ENCODE data around the gene SERINC5.

Gene SERINC5

GRCh38 chr5:80083101-80083890 is 172.6 kb downstream of the SERINC5 start:
- DNase-seq: no peak

DNA sequence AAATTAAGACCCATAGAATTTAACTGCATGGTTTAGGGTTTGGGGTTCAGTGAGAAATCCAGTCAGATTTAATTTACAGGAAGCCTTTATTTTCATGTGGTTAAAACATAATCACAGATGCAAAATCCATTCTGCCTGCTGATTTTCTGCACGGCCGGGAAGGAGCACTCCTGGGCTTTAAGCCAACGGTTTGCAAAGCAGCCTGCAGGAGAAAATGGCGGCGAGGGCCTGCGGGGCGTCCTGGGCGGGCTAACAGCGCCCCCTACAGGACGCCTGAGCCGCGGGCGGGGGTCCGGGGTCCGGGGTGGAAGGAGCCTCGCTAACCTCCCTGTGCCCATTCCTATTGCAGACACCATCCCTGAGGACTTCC is 173.1 kb downstream of the SERINC5 start:
- DNase-seq: peak; percentile 40

DNA sequence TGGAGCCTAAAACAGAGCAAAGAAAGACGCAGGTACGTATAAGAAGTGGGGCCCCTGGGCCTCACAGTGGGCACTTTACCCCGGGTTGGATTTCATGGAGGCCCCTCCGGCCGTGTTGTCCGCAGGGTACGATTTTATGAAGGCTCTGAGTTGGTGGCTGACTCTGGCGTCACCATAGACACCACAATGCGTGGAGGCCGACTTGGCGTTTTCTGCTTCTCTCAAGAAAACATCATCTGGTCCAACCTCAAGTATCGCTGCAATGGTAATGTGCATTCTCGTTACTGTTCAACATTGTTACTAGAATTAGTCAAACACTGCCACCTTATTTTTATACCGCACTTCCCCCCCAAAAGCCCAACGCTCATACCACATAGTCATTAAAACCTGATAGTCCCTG is 173.6 kb downstream of the SERINC5 start:
- no peak for DNase-seq

GRCh38 chr5:80078921-80079320 is 176.9 kb downstream of the SERINC5 start:
- no peak for DNase-seq

GRCh38 chr5:80077051-80077714 is 178.7 kb downstream of the SERINC5 start:
- DNase-seq: no peak

DNA sequence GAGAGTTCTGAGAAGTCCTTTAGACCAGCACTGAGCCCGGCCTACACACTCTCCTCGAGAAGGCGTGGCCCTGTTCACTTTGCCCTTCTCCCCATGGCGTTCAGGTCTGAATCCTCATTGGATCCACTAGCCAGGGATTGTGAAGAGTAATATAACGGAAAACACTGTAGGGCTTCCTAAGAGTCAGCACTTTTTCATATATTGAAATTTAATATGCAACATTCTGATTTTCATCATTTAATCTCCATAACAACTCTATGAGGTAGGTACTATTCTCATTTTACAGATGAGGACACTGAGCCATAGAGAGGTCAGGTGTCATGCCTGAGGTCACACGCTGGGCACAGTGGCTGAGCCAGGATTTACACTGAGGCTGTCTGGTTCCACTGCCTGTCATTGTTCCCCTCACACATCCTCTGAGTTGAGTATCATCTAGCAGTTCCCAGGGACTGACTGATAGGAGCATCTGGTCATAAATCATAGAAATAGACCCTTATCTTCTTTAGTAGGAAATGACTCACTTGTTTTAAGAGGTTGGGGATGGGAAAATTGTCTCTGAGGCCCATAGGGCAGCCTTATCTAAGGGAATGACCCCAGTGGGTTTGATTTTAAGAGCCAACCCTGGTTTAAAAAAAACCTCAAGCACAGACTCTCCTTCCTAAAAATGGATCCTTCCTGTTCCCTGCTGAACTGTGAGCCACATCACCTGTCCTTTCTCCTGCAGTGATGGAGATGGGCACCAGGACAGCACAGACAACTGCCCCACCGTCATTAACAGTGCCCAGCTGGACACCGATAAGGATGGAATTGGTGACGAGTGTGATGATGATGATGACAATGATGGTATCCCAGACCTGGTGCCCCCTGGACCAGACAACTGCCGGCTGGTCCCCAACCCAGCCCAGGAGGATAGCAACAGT is 179.5 kb downstream of the SERINC5 start:
- DNase-seq: no peak

- no peak for DNase-seq
Observed at GRCh38 chr5:80072103-80073073, 183.5 kb downstream of the SERINC5 start.

DNA sequence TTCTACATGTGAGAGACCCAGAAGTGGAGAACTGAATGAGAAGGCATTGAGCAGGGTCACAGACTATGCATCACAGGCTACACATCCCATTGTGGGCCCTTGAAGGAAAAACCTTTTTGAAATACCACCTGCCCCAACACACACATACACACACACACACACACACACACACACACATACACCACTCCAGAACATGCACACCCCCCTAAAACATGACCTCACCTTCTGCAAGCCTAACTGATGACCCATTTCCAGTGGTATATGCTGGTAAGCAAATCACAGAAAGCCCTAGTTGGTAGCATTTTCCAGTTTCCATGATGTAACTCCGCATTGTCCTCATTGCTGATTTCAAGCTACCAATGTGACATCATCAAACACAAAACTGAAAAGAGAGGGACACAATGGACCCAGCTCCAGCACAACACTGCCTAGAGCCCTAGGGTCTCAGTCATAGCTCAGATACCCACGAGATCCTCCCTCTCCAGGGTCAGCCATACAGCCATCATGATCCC is 184.3 kb downstream of the SERINC5 start:
- no peak for DNase-seq

DNA sequence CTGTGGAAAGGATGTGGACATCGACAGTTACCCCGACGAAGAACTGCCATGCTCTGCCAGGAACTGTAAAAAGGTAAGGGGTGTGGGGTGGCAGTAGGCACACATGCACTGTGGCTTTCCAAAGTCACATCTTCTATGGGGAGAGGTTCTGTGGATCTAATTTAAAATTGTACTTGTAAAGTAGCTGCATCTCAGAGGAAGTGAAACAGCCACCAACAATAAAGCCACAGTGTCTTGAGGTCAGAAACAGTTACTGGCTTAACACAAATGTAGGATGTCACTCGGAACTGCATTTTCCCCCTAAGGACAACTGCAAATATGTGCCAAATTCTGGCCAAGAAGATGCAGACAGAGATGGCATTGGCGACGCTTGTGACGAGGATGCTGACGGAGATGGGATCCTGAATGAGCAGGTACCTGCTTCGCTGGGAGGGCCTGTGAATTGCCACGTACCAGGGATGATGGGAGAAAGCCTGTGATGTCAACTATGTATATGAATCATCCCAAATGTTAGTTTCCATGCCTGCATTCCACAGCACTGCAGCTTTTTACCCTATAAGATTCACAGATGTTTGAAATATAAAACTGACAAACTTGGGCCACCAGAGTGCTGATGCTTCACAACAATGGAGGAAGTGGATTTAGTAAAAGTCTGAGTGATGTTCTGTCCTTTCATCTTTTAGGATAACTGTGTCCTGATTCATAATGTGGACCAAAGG is 185.4 kb downstream of the SERINC5 start:
- DNase-seq: no peak

DNA sequence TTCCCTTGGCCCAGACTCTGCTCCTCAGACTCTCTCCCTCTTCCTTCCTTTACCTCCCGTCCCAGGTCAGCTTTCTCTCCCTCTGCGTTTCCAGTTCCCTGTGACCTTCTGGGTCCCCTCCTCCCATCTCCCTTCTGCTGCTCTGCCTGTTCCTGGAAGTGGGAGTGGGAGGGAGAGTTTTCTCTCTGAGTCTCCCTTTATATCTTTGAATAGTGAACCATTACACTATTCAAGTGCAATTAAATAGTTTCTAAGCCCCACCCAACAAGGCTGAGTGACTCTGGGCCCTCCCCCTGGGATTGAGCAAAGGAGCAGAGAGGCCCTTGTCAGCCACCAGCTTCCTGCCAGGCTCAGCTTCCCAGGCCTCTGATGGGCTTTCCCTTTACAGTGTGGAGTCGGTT is 185.9 kb downstream of the SERINC5 start:
- no peak for DNase-seq

GRCh38 chr5:80069251-80069800 is 186.5 kb downstream of the SERINC5 start:
- no peak for DNase-seq

DNA sequence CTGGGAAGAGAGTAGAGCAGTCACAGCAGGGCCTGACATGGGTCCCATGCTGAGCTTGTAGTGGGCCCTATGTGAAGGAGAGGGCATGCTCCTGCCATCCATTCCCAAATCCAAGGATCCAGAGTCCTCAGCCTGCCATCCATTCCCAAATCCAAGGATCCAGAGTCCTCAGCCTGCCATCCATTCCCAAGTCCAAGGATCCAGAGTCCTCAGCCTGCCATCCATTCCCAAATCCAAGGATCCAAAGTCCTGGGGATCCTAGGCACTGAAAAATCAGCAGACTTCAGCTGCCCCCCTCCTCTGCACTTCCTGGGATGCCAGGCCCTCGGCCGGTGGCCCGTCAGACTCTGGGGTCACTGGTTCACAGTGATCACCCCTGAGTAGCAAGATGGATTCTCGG is 187.1 kb downstream of the SERINC5 start:
- DNase-seq: no peak

DNA sequence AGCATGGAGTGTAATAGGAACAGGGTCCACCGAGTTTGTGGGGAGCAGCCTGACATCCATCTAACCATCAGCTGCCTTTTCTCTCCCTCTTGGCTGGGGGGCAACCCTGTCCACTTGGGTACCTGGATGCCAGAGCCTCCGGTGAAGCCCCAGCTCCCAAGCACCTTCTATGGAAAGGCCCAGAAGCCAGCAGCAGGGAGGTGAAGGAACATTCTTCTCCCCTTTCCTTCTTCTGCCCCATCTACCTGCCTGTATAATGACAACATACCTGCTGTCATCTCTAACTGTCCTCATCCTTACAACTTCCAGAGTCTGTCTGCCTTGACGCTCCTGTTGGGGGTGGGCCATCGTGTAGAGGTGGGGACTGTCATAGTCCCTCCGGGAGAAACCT is 187.6 kb downstream of the SERINC5 start:
- DNase-seq: no peak

GRCh38 chr5:80067531-80068245 is 188.2 kb downstream of the SERINC5 start:
- no peak for DNase-seq

DNA sequence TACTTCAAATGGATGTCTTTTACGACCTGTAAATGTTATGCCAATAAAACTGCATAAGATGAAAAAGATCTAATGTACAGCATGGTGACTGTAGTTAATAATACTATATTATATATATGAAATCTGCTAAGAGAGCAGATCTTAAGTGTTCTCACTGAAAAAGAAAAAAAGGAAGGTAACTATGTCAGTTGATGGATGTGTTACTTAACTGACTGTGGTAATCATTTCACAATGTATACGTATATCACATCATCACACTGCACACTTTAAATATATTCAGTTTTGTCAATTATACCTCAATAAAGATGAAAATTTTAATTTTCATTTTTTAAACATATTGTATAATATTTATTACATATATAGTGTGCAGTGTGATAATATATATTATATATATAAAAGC is 188.8 kb downstream of the SERINC5 start:
- DNase-seq: no peak

DNA sequence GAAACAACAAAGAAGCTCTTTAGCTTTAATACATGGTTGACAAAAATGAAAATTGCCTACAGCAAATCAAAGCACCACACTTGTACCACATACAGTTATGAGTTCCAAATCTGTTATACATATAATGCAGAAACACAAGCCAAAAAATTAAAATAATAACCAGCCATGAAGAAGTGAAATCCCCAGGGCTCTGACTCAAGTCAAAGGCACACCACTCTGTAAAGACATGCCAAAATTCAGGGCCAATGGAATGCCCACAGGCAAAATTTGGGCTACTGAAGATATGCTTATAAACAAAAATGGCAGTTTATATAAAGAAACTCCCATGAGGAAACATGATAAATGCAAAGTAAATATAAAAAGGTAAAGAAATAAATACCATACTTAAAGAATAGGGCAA is 191.7 kb downstream of the SERINC5 start:
- DNase-seq: no peak
